Transverse colon (tissue), 4 donors: Measurements from ENCODE around the gene FIZ1. TPM values are rescaled to one million over a fixed set of nuclear protein-coding genes. Genes with fewer than 3 reads are reported as not detected.

Experiments
- DNase-seq: peaks from one replicate; pipeline ENCODE4 v3.0.0-alpha.2; 2019
- H3K27ac ChIP-seq, 4 donors: fragments of 200-600 bp; sonication (generic); 2 replicates each; pipeline ENCODE4 v1.5.1; 2016 to 2018; ENCODE audit warnings: inconsistent platforms in 4 of 4
- H3K27me3 ChIP-seq: fragments of 200-600 bp; sonication (generic); 2 replicates; pipeline ENCODE4 v1.5.1; 2017; ENCODE audit warnings: inconsistent platforms
- H3K36me3 ChIP-seq, 4 donors: fragments of 200-600 bp; sonication (generic); 2 replicates each; pipeline ENCODE4 v1.5.1; 2017 to 2019; ENCODE audit warnings: inconsistent platforms in 4 of 4
- H3K4me1 ChIP-seq, 4 donors: fragments of 200-600 bp; sonication (generic); 2 replicates each; pipeline ENCODE4 v1.5.1; 2017 to 2020; ENCODE audit warnings: inconsistent platforms in 4 of 4
- H3K4me3 ChIP-seq, 4 donors: fragments of 200-600 bp; sonication (generic); 1 replicate in 1 of 4; 2 replicates in 3 of 4; pipeline versions ENCODE4 v1.5.1 to v1.6.1; 2017 to 2019; ENCODE audit warnings: inconsistent platforms in 4 of 4
- H3K9me3 ChIP-seq, 2 donors: fragments of 200-600 bp; sonication (generic); 2 replicates each; pipeline ENCODE4 v1.5.1; 2017 to 2019; ENCODE audit warnings: inconsistent platforms in 2 of 2
- EP300 ChIP-seq: sonication (generic); formaldehyde crosslinking; IDR thresholded peaks from one replicate; pipeline ENCODE4 v1.6.1; 2017; ENCODE audit warnings: antibody characterized with exemption, low read depth
- POLR2A ChIP-seq: fragments of 450-650 bp; IDR thresholded peaks from one replicate; pipeline ENCODE4 v1.6.1; 2016; ENCODE audit warnings: antibody characterized with exemption, mild to moderate bottlenecking, moderate library complexity
- POLR2AphosphoS5 ChIP-seq, 3 donors: sonication (generic); formaldehyde crosslinking; IDR thresholded peaks; one replicate each; pipeline ENCODE4 v1.6.1; 2016; ENCODE audit warnings: antibody characterized with exemption in 3 of 3
- WGBS, 2 donors: methylation state at CpG; one replicate each; pipeline ENCODE4 v1.1.5; 2018; ENCODE audit warnings: low coverage in 1 of 2; 5-methylcytosine and 5-hydroxymethylcytosine counted together
- in situ Hi-C, 4 donors: fragments of 200-750 bp; cut with MboI; loops; one replicate each; pipeline versions ENCODE4 v1.15.0 to v1.15.1; 2017; ENCODE audit warnings: low sequenced_read_pairs in 3 of 4, low pct_ligation_motif_present in 1 of 4, low pct_unique_long_range_greater_than_20kb in 1 of 4
- intact Hi-C: fragments of 100-400 bp; cut with DNase I; formaldehyde crosslinking; loops from one replicate; pipeline ENCODE4 v1.15.1; 2023; ENCODE audit warnings: low total_unique reads
- total RNA-seq, 4 donors: library from RNA; depleted of rRNA; stranded (reverse); fragments of >200 nt; gene quantifications; one replicate each; pipeline ENCODE4 v1.1.0, GENCODE V29; 2016
- TF ChIP-seq, protein P1 (sequence below), 5 experiments: fragments of 200-600 bp in 3 of 5; fragments of 450-650 bp in 2 of 5; sonication (generic) in 3 of 5; IDR thresholded peaks; 1 replicate in 2 of 5; 2 replicates in 3 of 5; pipeline ENCODE4 v1.5.1; 2016 to 2017; ENCODE audit warnings: antibody characterized with exemption in 5 of 5, inconsistent platforms in 3 of 5, mild to moderate bottlenecking in 2 of 5, moderate library complexity in 1 of 5

The FIZ1 gene
- total RNA-seq, 4 donors from 2014 or later = 8.5 to 137 (median 18.3) TPM

GRCh38 chr19:55609326-55609725, 10.0 kb upstream of the FIZ1 start:
- Histone ChIP-seq H3K4me1 (peaks cover 10 to 26% (median 16%) of the 10 kb centered on the region in 4 donors), H3K27me3 (no peaks in the 10 kb centered on the region), H3K4me3 (no peak overlapping the region), H3K27ac (no peak overlapping the region), H3K9me3 (no peaks in the 10 kb centered on the region), H3K36me3 (no peaks in the 10 kb centered on the region)
- intact Hi-C loops (loop anchor here (10.0 kb wide), 1 partner anchor 495 kb away; the partner anchor contains the start of gene PPP1R12C), in situ Hi-C loops (loop anchor here in 1 of 4 donors (10.0 kb wide), 1 partner anchor 95 kb away; no protein-coding TSS in a partner anchor)
- no peak for DNase-seq
- 95 to 97% methylated on average over 5 of the region's 5 CpGs for WGBS, 2 donors
- TF ChIP-seq POLR2AphosphoS5 (IDR thresholded peaks at IDR 0.05) (no peak), POLR2A (no peak), EP300 (no peak)
- TF ChIP-seq, protein P1, sequence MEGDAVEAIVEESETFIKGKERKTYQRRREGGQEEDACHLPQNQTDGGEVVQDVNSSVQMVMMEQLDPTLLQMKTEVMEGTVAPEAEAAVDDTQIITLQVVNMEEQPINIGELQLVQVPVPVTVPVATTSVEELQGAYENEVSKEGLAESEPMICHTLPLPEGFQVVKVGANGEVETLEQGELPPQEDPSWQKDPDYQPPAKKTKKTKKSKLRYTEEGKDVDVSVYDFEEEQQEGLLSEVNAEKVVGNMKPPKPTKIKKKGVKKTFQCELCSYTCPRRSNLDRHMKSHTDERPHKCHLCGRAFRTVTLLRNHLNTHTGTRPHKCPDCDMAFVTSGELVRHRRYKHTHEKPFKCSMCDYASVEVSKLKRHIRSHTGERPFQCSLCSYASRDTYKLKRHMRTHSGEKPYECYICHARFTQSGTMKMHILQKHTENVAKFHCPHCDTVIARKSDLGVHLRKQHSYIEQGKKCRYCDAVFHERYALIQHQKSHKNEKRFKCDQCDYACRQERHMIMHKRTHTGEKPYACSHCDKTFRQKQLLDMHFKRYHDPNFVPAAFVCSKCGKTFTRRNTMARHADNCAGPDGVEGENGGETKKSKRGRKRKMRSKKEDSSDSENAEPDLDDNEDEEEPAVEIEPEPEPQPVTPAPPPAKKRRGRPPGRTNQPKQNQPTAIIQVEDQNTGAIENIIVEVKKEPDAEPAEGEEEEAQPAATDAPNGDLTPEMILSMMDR (IDR thresholded peaks at IDR 0.05) = no peak

GRCh38 chr19:55606817-55607216, 7.5 kb upstream of the FIZ1 start:
- intact Hi-C loops (loop anchor here (10.0 kb wide), 1 partner anchor 492 kb away; the partner anchor contains the start of gene PPP1R12C), in situ Hi-C loops (loop anchor here in 1 of 4 donors (10.0 kb wide), 1 partner anchor 92 kb away; no protein-coding TSS in a partner anchor)
- no peaks in the 10 kb centered on the region for H3K36me3 ChIP-seq
- TF ChIP-seq, protein P1 (IDR thresholded peaks at IDR 0.05) = no peak
- TF ChIP-seq EP300 (no peak), POLR2A (no peak), POLR2AphosphoS5 (IDR thresholded peaks at IDR 0.05) (no peak)
- WGBS, 2 donors = 56 to 72% methylated on average over 6 to 9 of the region's 9 CpGs
- H3K9me3 ChIP-seq = no peaks in the 10 kb centered on the region
- H3K4me1 ChIP-seq = peaks cover 12 to 35% (median 19%) of the 10 kb centered on the region in 4 donors
- H3K4me3 ChIP-seq = no peak overlapping the region
- peak overlapping the region; percentile 94 to 99 (median 96) for H3K27ac ChIP-seq
- H3K27me3 ChIP-seq = no peaks in the 10 kb centered on the region
- no peak for DNase-seq

DNA sequence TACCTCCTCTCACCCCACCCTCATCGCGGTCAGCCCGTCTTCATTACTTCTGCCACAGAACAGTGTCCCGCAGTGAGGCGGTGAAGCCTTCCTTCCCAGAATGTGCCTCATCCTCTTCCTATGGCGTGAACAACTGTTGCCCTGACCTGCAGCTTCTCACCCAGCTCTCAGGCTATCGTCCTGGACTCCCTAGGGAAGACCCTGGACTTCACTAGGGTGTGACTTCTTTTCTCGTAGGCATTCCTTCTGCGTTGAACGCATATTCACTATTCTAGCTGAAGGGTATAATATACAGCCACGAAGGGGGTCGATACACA, 7.1 kb upstream of the FIZ1 start:
- in situ Hi-C loops (loop anchor here in 1 of 4 donors (10.0 kb wide), 1 partner anchor 92 kb away; no protein-coding TSS in a partner anchor), intact Hi-C loops (loop anchor here (10.0 kb wide), 1 partner anchor 492 kb away; the partner anchor contains the start of gene PPP1R12C)
- TF ChIP-seq EP300 (no peak), POLR2A (no peak), POLR2AphosphoS5 (IDR thresholded peaks at IDR 0.05) (no peak)
- TF ChIP-seq, protein P1 (IDR thresholded peaks at IDR 0.05) = no peak
- Histone ChIP-seq H3K36me3 (no peaks in the 10 kb centered on the region), H3K9me3 (no peaks in the 10 kb centered on the region), H3K27ac (peak overlapping the region; percentile 94 to 99 (median 96)), H3K4me1 (peaks cover 12 to 33% (median 19%) of the 10 kb centered on the region in 4 donors), H3K4me3 (peak overlapping the region in 3 of 4 donors; percentile 79 to 91 (median 87)), H3K27me3 (no peaks in the 10 kb centered on the region)
- 23% methylated on average over 12 of the region's 12 CpGs; no CpG with 5 or more reads in 1 of the 2 donors for WGBS, 2 donors
- no peak for DNase-seq

DNA sequence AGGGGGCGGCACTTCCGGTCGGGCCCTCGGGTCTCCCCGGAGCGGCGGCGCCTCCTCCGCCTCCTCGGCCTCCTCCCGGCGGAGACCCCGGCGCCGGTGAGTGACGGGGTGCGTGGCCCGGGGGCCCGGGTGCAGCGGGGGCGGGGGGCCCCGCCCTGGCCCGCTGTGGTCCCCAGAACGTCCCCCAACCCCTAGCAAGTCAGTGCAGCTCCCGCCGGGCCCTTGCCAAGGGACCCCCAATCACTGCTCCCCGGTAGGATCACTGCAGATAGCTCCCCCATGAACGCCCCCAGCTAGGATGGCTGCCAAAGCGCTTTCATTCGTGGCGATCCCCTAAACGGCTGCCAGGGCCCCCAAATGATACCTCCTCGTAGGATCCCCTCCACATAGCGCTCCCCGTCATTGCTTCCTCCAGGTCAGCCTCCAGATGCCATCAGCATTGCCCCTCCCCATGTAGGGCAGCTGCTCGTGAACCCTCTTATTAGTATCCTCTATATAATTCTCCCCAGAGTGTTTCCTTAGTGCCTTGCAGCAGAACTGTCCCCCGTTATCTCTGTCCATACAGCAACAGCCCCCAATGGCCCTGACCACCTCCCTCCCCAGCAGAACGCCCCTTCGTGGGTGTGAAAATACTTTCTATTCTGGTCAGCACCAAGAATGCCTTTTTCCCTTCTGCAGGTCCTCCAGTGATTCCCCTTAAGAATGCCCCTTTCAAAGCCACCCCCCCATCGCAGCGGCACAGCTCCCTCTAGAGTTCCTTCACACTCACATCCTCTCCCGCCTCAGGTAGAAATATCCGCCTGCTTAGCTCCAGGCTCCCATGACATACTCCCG, 6.5 kb upstream of the FIZ1 start, which contains the start of gene ZNF865:
Gene ZNF865 (plus strand): TSS at position 11 of the 834 bp plus-strand sequence. CDS start 7,972 bp downstream, outside the sequence.
- Histone ChIP-seq H3K4me1 (peaks cover 12 to 35% (median 24%) of the 10 kb centered on the region in 4 donors), H3K9me3 (no peaks in the 10 kb centered on the region), H3K4me3 (peak within 1 kb of the TSS; percentile 79 to 93 (median 89)), H3K36me3 (no peaks in the 10 kb centered on the region), H3K27me3 (no peaks in the 10 kb centered on the region), H3K27ac (peak within 1 kb of the TSS; percentile 94 to 99 (median 96))
- in situ Hi-C loops (loop anchor here in 1 of 4 donors (10.0 kb wide), 1 partner anchor 91 kb away; no protein-coding TSS in a partner anchor), intact Hi-C loops (loop anchor here (10.0 kb wide), 1 partner anchor 491 kb away; the partner anchor contains the start of gene PPP1R12C)
- TF ChIP-seq, protein P1 (IDR thresholded peaks at IDR 0.05) = peak; percentile 59 to 84 (median 67)
- TF ChIP-seq EP300 (no peak), POLR2AphosphoS5 (IDR thresholded peaks at IDR 0.05) (no peak), POLR2A (no peak)
- DNase-seq = peak; percentile 86
- WGBS, 2 donors = 0 to 3% methylated on average over 4 to 19 of the region's 44 CpGs
